Gastroesophageal sphincter (tissue), 4 donors: Measurements from ENCODE around the gene PTPN3. TPM values are rescaled to one million over a fixed set of nuclear protein-coding genes. Genes with fewer than 3 reads are reported as not detected.
A peak's percentile ranks its signal among the peaks of the same experiment; 100 is the strongest.

Experiments used
- ATAC-seq: fragments of 150-250 bp; one replicate; pipeline ENCODE4 v1.9.1; 2016; ENCODE audit warnings: mild to moderate bottlenecking, moderate library complexity
- H3K27ac ChIP-seq, 4 donors: fragments of 200-600 bp; sonication (generic) in 3 of 4; 1 replicate in 3 of 4; 2 replicates in 1 of 4; pipeline ENCODE4 v1.5.1; 2016 to 2019
- H3K27me3 ChIP-seq: fragments of 200-600 bp; sonication (generic); one replicate; pipeline ENCODE4 v1.5.1; 2019
- H3K36me3 ChIP-seq, 2 donors: fragments of 200-600 bp; sonication (generic); one replicate each; pipeline ENCODE4 v1.5.1; 2019; ENCODE audit warnings: control low read depth in 1 of 2
- H3K4me1 ChIP-seq, 3 donors: fragments of 200-600 bp; sonication (generic); 1 replicate in 2 of 3; 2 replicates in 1 of 3; pipeline ENCODE4 v1.5.1; 2016 to 2019; ENCODE audit warnings: control low read depth in 2 of 3
- H3K4me3 ChIP-seq, 2 donors: fragments of 200-600 bp; sonication (generic); one replicate each; pipeline ENCODE4 v1.5.1; 2019; ENCODE audit warnings: mild to moderate bottlenecking in 1 of 2, moderate library complexity in 1 of 2
- H3K9me3 ChIP-seq, 3 donors: fragments of 200-600 bp; sonication (generic); one replicate each; pipeline ENCODE4 v1.5.1; 2017 to 2019; ENCODE audit warnings: control low read depth in 2 of 3
- CTCF ChIP-seq, 4 experiments: fragments of 200-600 bp in 2 of 4; fragments of 450-650 bp in 2 of 4; sonication (generic) in 1 of 4; IDR thresholded peaks; one replicate each; pipeline ENCODE4 v1.5.1; 2017 to 2019; ENCODE audit warnings: antibody characterized with exemption in 4 of 4, mild to moderate bottlenecking in 2 of 4, moderate library complexity in 2 of 4
- EP300 ChIP-seq: sonication (generic); formaldehyde crosslinking; IDR thresholded peaks from one replicate; pipeline ENCODE4 v1.6.1; 2017; ENCODE audit warnings: antibody characterized with exemption, mild to moderate bottlenecking
- POLR2A ChIP-seq, 2 donors: fragments of 450-650 bp; IDR thresholded peaks; one replicate each; pipeline ENCODE4 v1.6.1; 2017; ENCODE audit warnings: antibody characterized with exemption in 2 of 2, mild to moderate bottlenecking in 2 of 2, moderate library complexity in 1 of 2
- POLR2AphosphoS5 ChIP-seq: sonication (generic); formaldehyde crosslinking; IDR thresholded peaks from one replicate; pipeline ENCODE4 v1.6.1; 2017; ENCODE audit warnings: antibody characterized with exemption
- WGBS, 2 donors: methylation state at CpG; one replicate each; pipeline ENCODE4 v1.1.5; 2018; ENCODE audit warnings: low coverage in 1 of 2; 5-methylcytosine and 5-hydroxymethylcytosine counted together
- total RNA-seq, 4 donors: library from RNA; depleted of rRNA; stranded (reverse); fragments of >200 nt; gene quantifications; one replicate each; pipeline ENCODE4 v1.1.0, GENCODE V29; 2016

Gene PTPN3
- total RNA-seq, 4 donors from 2014 or later = 1.2 to 3.4 (median 1.6) TPM

DNA sequence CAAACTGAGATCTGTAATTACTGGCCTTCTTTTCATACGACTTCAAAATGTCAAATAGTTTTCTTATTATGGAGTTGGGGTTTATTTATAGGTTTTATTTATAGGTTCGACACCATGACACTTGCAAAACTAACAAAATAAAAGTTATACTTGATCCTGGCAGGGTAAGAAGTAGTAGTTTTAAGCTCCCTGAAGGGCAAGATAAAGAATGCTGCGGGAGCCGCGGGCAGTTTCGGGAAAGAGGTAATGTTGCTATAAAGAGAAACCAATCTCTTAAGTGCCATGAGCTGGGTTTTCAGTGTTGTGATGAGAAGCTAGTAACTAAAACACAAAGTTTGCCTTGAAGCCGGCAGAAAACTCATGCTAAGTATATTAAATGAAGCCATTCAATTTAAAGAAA is 24.8 kb downstream of the PTPN3 start:
- ATAC-seq = no peak
- H3K27ac ChIP-seq = peak overlapping the region in 1 of 4 donors; percentile 55
- H3K27me3 ChIP-seq = no peaks in the 10 kb centered on the region

DNA sequence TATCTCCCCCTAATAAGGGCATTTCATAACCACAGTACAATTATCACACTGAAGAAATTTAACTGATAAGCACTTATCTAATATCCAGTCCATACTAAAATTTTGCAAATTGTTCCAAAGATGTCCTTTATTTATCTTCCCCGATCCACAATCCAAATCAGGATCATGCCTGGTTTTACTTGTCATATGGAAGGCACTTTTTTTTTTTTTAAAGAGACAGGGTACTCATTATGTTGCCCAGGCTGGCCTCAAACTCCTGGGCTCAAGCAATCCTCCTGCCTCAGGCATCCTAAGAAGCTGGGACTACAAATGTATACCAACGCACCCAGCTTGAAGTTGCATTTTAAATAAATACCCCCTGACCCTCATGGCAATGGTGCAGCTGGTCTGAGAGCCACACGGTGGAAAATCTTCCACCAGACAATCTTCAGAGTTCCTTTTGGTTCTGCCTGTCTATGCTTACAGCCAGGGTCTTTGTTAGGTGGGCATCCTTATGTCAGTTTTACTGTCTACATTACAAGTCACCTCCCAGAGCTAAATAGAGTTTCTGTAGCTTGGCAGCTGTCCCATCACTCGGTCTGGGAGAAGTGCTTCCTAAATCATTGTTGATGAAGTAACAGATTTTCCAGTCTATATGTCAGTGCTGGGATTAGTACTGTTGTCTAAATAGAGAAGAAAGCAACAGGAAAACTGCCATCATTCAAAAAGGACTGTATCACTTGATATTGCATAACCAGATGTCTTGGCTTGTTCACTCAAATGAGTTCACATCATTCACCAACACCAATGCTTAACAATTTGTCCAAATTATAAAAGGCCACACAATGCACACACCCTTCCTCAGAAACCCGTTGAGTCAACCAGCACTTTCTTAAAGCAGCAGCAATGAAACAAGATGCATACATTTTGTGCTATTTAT is 26.4 kb downstream of the PTPN3 start:
- WGBS, 2 donors = 42 to 54% methylated on average over 5 of the region's 5 CpGs
- no peak for ATAC-seq
- Histone ChIP-seq H3K27me3 (no peaks in the 10 kb centered on the region), H3K36me3 (no peaks in the 10 kb centered on the region), H3K27ac (no peak overlapping the region), H3K9me3 (no peaks in the 10 kb centered on the region), H3K4me1 (peaks cover 0 to 33% (median 0%) of the 10 kb centered on the region in 3 donors), H3K4me3 (no peak overlapping the region)
- no peak for TF ChIP-seq EP300
- TF ChIP-seq CTCF (IDR thresholded peaks at IDR 0.05) = no peak
- TF ChIP-seq POLR2A (IDR thresholded peaks at IDR 0.05) = no peak
- TF ChIP-seq POLR2AphosphoS5 = no peak

More for the DNA sequence above, 24.8 kb downstream of the PTPN3 start:
- H3K9me3 ChIP-seq = no peaks in the 10 kb centered on the region
- no peaks in the 10 kb centered on the region for H3K36me3 ChIP-seq
- TF ChIP-seq CTCF (IDR thresholded peaks at IDR 0.05) (no peak), EP300 (no peak), POLR2AphosphoS5 (no peak), POLR2A (IDR thresholded peaks at IDR 0.05) (no peak)
- 65 to 89% methylated on average over 6 to 7 of the region's 7 CpGs for WGBS, 2 donors
- peaks cover 0 to 33% (median 0%) of the 10 kb centered on the region in 3 donors for H3K4me1 ChIP-seq
- peak overlapping the region in 1 of 2 donors; percentile 25 for H3K4me3 ChIP-seq

- Histone ChIP-seq H3K27me3 (no peaks in the 10 kb centered on the region), H3K9me3 (no peaks in the 10 kb centered on the region), H3K4me3 (no peak overlapping the region), H3K36me3 (no peaks in the 10 kb centered on the region), H3K4me1 (peaks cover 0 to 23% (median 0%) of the 10 kb centered on the region in 3 donors), H3K27ac (no peak overlapping the region)
- TF ChIP-seq CTCF (IDR thresholded peaks at IDR 0.05) = peak; percentile 69 to 85 (median 75)
- TF ChIP-seq POLR2AphosphoS5 = no peak
- no peak for TF ChIP-seq POLR2A (IDR thresholded peaks at IDR 0.05)
- no peak for TF ChIP-seq EP300
- ATAC-seq = peak; percentile 79
- 12 to 39% methylated on average over 8 to 13 of the region's 13 CpGs for WGBS, 2 donors
Observed at GRCh38 chr9:109469646-109470358, 28.3 kb downstream of the PTPN3 start.

- no peak for ATAC-seq
Observed at GRCh38 chr9:109468927-109469326, 29.2 kb downstream of the PTPN3 start.

More at GRCh38 chr9:109468927-109469326, 29.2 kb downstream of the PTPN3 start:
- H3K27ac ChIP-seq = no peak overlapping the region
- WGBS, 2 donors = 87 to 89% methylated on average over 3 to 5 of the region's 5 CpGs
- no peaks in the 10 kb centered on the region for H3K27me3 ChIP-seq
- no peak for TF ChIP-seq POLR2A (IDR thresholded peaks at IDR 0.05)
- TF ChIP-seq CTCF (IDR thresholded peaks at IDR 0.05) = no peak
- TF ChIP-seq EP300 = no peak
- no peak for TF ChIP-seq POLR2AphosphoS5
- H3K36me3 ChIP-seq = no peaks in the 10 kb centered on the region
- no peak overlapping the region for H3K4me3 ChIP-seq
- peaks cover 0 to 18% (median 0%) of the 10 kb centered on the region in 3 donors for H3K4me1 ChIP-seq
- no peaks in the 10 kb centered on the region for H3K9me3 ChIP-seq
